ENCODE data around the gene PFDN5. TPM values are rescaled to one million over a fixed set of nuclear protein-coding genes. Genes with fewer than 3 reads are reported as not detected.

Gene PFDN5
- 341 and 429 TPM in 2 replicates for total RNA-seq

GRCh38 chr12:53295070-53295890 lies at the start of gene PFDN5:
PFDN5 (plus strand) TSS chr12:53295542; CDS start chr12:53295568, 26 bp downstream.
- DNase-seq (ENCODE audit: low read depth) (peak; percentile 85), FAIRE-seq (no peak)
- peak within 1 kb of the TSS; percentile 60 for H3K4me3 ChIP-seq (ENCODE audit: low read depth, low read length)
- TF ChIP-seq CTCF (IDR thresholded peaks at IDR 0.05; ENCODE audit: insufficient read depth, low read length, severe bottlenecking), result no peak
- no peaks in the 10 kb centered on the region for H3K27me3 ChIP-seq (ENCODE audit: control insufficient read depth, insufficient read depth, low read length)
- H3K36me3 ChIP-seq (ENCODE audit: control insufficient read depth, insufficient read depth, low read length), result peaks cover 5% of the 10 kb centered on the region

GRCh38 chr12:53251477-53252348 lies 43.6 kb upstream of the PFDN5 start:
- Histone ChIP-seq H3K4me3 (ENCODE audit: low read depth, low read length) (peak overlapping the region; percentile 88), H3K36me3 (ENCODE audit: control insufficient read depth, insufficient read depth, low read length) (peaks cover 4% of the 10 kb centered on the region), H3K27me3 (ENCODE audit: control insufficient read depth, insufficient read depth, low read length) (no peaks in the 10 kb centered on the region)
- FAIRE-seq (no peak), DNase-seq (ENCODE audit: low read depth) (peak; percentile 71)
- peak; percentile 66 for TF ChIP-seq CTCF (IDR thresholded peaks at IDR 0.05; ENCODE audit: insufficient read depth, low read length, severe bottlenecking)

GRCh38 chr12:53252349-53252916 lies 42.9 kb upstream of the PFDN5 start:
- FAIRE-seq (no peak), DNase-seq (ENCODE audit: low read depth) (peak; percentile 53)
- peaks cover 4% of the 10 kb centered on the region for H3K36me3 ChIP-seq (ENCODE audit: control insufficient read depth, insufficient read depth, low read length)
- no peaks in the 10 kb centered on the region for H3K27me3 ChIP-seq (ENCODE audit: control insufficient read depth, insufficient read depth, low read length)
- H3K4me3 ChIP-seq (ENCODE audit: low read depth, low read length), result peak overlapping the region; percentile 88
- no peak for TF ChIP-seq CTCF (IDR thresholded peaks at IDR 0.05; ENCODE audit: insufficient read depth, low read length, severe bottlenecking)

- DNase-seq (ENCODE audit: low read depth), result no peak
- no peak for FAIRE-seq
Measured at GRCh38 chr12:53253298-53253697, 42.0 kb upstream of the PFDN5 start.

More at GRCh38 chr12:53253298-53253697, 42.0 kb upstream of the PFDN5 start:
- Histone ChIP-seq H3K27me3 (ENCODE audit: control insufficient read depth, insufficient read depth, low read length) (no peaks in the 10 kb centered on the region), H3K36me3 (ENCODE audit: control insufficient read depth, insufficient read depth, low read length) (peaks cover 4% of the 10 kb centered on the region), H3K4me3 (ENCODE audit: low read depth, low read length) (no peak overlapping the region)
- no peak for TF ChIP-seq CTCF (IDR thresholded peaks at IDR 0.05; ENCODE audit: insufficient read depth, low read length, severe bottlenecking)

Measured in bronchial epithelial cell (primary cell).